ENCODE data around the gene PCP4L1.
"Not testable (repeated sequence)": the region's sequence is repeated elsewhere in the genome, so short reads cannot be mapped to it uniquely, and the experiment has no call there.

DNA sequence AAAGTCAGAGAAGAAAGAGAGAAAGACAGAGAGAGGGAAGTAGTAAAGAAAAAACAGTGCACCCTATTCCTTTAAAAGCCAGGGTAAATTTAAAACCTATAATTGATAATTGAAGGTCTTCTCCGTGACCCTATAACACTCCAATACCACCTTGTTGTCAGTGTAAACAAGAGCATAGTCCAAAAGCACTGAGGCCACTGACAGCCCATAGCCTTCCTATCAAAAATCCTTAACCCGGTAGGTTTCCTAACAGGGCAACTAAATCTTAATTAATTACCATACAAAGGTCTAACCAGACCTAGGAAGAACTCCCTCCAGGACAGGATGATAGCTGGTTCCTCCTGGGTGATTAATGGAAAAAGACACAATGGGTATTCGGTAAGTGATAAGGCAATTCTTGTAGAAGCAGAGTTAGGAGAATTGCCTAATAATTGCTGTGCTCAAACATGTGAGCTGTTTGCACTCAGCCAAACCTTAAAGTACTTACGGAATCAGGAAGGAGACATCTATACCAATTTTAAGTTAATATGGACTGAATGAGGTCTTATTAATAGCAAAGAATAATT, 2.5 kb upstream of the PCP4L1 start:
- TF ChIP-seq, protein P1, sequence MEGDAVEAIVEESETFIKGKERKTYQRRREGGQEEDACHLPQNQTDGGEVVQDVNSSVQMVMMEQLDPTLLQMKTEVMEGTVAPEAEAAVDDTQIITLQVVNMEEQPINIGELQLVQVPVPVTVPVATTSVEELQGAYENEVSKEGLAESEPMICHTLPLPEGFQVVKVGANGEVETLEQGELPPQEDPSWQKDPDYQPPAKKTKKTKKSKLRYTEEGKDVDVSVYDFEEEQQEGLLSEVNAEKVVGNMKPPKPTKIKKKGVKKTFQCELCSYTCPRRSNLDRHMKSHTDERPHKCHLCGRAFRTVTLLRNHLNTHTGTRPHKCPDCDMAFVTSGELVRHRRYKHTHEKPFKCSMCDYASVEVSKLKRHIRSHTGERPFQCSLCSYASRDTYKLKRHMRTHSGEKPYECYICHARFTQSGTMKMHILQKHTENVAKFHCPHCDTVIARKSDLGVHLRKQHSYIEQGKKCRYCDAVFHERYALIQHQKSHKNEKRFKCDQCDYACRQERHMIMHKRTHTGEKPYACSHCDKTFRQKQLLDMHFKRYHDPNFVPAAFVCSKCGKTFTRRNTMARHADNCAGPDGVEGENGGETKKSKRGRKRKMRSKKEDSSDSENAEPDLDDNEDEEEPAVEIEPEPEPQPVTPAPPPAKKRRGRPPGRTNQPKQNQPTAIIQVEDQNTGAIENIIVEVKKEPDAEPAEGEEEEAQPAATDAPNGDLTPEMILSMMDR (conservative IDR thresholded peaks at IDR 0.05), result not testable (repeated sequence)
- not testable (repeated sequence) for TF ChIP-seq ZFX (IDR thresholded peaks at IDR 0.05)

All from C4-2B (cell line).